Measurements from ENCODE around the gene TMEM178B. TPM values are rescaled to one million over a fixed set of nuclear protein-coding genes. Genes with fewer than 3 reads are reported as not detected.
A peak's percentile ranks its signal among the peaks of the same experiment; 100 is the strongest.
"Not testable (repeated sequence)": the region's sequence is repeated elsewhere in the genome, so short reads cannot be mapped to it uniquely, and the experiment has no call there.

Gene TMEM178B
- total and polyA plus RNA-seq, 2 of the 13 experiments (the other 11 are each of a cell fraction or from before 2014, with no cell fraction given): 0.01 to 0.02 TPM

DNA sequence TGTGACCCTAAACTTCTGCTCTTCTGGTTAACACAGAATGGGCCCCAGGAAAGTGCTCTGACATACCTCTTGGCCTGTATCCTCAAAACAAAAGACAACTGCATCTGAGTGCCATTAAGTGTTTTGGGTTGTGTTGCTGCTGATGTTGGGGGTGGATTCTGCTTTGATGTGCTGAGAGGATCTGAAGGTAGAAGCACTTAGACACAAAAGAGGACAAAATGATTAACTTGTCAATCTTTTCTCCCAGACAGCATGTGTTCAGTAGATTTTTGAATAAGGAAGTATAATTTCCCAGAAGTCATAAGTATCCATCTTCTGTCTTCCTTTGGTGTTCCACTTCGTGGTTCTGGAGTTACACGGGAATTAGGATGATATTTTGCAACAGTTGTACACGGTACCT is 16.1 kb upstream of the TMEM178B start (continued):
- TF ChIP-seq, protein P1, sequence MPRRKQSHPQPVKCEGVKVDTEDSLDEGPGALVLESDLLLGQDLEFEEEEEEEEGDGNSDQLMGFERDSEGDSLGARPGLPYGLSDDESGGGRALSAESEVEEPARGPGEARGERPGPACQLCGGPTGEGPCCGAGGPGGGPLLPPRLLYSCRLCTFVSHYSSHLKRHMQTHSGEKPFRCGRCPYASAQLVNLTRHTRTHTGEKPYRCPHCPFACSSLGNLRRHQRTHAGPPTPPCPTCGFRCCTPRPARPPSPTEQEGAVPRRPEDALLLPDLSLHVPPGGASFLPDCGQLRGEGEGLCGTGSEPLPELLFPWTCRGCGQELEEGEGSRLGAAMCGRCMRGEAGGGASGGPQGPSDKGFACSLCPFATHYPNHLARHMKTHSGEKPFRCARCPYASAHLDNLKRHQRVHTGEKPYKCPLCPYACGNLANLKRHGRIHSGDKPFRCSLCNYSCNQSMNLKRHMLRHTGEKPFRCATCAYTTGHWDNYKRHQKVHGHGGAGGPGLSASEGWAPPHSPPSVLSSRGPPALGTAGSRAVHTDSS (CRISPR knock-in tag; conservative IDR thresholded peaks at IDR 0.05): no peak
- TF ChIP-seq RFX1 (IDR thresholded peaks at IDR 0.05): no peak

DNA sequence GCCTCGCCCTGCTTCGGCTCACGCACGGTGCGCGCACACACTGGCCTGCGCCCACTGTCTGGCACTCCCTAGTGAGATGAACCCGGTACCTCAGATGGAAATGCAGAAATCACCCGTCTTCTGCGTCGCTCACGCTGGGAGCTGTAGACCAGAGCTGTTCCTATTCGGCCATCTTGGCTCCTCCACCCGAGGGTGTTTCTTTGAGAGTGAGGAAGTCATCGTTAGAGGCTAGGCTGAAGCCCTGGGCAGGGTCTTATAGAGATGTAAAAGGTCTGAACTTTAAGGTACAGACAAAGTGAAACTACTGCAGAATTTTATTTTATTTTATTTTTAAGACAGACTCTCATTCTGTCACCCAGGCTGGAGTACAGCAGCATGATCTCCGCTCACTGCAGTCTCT is 6.0 kb upstream of the TMEM178B start:
- H3K9me3 ChIP-seq (ENCODE audit: low read length); H3K4me2 ChIP-seq (ENCODE audit: low read depth, low read length); H3K27ac ChIP-seq (ENCODE audit: extremely low read length, insufficient read depth, low read length); ATAC-seq; H3K36me3 ChIP-seq (replicated peaks in 1 of 2; ENCODE audit: control insufficient read depth in 1 of 2, insufficient read depth in 2 of 2, low read length in 2 of 2); H3K79me2 ChIP-seq (ENCODE audit: insufficient read depth, low read length); H2AFZ ChIP-seq (ENCODE audit: low read length); BruUV-seq (replicated peaks); DNase-seq (ENCODE audit: low spot score); H3K4me3 ChIP-seq (replicated peaks in 1 of 3; ENCODE audit: insufficient read depth in 1 of 3, low read depth in 2 of 3, low read length in 3 of 3); CTCF ChIA-PET (ENCODE audit: low intra/inter-chr PET ratio, low total read pairs); H3K9ac ChIP-seq (ENCODE audit: insufficient read depth, low read depth, low read length); intact Hi-C loops (cut with micrococcal nuclease; ENCODE audit: unreplicated experiment); H4K20me1 ChIP-seq (ENCODE audit: insufficient read depth, low read length); FAIRE-seq; POLR2A ChIA-PET: not testable (repeated sequence)
- in situ Hi-C loops (cut with HindIII; ENCODE audit: extremely low pct_ligation_motif_present, low pct_unique_long_range_greater_than_20kb): loop anchor here (25.0 kb wide), 1 partner anchor 469 kb away; no protein-coding TSS in a partner anchor
- peaks cover 15% of the 10 kb centered on the region; the same call in 1 of the 2 replicates for H3K4me1 ChIP-seq (ENCODE audit: insufficient read depth, low read length)
- WGBS (ENCODE audit: low lambda C conversion rate): 44% methylated on average over 7 of the region's 16 CpGs
- H3K27me3 ChIP-seq (ENCODE audit: control insufficient read depth in 1 of 2, insufficient read depth in 2 of 2, low read length in 2 of 2): peaks cover 7 to 33% of the 10 kb centered on the region in 2 experiments; a peak in 4 of 5 replicates

DNA sequence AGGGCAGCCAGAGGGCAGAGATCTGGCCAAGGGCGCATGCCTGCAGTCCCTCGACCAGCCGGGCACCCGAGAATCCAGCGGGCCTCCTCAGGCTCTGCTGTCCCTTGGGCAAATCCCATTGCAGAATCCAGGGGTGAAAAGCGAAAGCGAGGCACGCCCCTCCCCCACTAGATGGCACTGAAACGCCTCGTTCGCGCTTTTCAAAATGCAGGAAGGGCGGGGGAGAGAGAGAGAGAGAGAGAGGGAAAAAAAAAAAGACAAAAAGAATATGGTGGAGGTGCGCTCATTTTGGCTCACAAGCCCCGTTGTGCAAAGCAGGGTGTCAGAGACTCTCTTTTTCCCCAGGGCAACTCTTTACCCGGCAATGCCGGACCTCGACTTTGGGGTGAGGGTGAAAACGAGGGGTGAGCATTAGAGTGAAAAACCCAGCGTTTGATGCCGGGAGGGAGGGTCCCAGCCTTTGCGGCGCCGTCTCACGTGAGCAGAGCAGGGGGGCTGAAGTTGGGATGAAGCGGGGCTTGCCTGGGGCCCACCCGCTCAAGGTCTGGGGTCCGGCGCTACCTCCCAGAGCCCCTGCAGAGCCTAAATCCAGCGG is 2.5 kb upstream of the TMEM178B start:
- H3K9ac ChIP-seq (ENCODE audit: insufficient read depth, low read depth, low read length): no peak overlapping the region
- no peak overlapping the region for H2AFZ ChIP-seq (ENCODE audit: low read length)
- no peaks in the 10 kb centered on the region for H3K79me2 ChIP-seq (ENCODE audit: insufficient read depth, low read length)
- POLR2A ChIA-PET: no interaction called here
- peak overlapping the region; percentile 47; the same call in 1 of the 2 replicates for H3K4me2 ChIP-seq (ENCODE audit: low read depth, low read length)
- peak overlapping the region in 1 of 3 experiments; percentile 16; a peak in 1 of 6 replicates for H3K4me3 ChIP-seq (replicated peaks in 1 of 3; ENCODE audit: insufficient read depth in 1 of 3, low read depth in 2 of 3, low read length in 3 of 3)
- H3K27ac ChIP-seq (ENCODE audit: extremely low read length, insufficient read depth, low read length): no peak overlapping the region
- no TSS peak for BruUV-seq (replicated peaks)
- in situ Hi-C loops (cut with HindIII; ENCODE audit: extremely low pct_ligation_motif_present, low pct_unique_long_range_greater_than_20kb) (loop anchor here (25.0 kb wide), 1 partner anchor 466 kb away; no protein-coding TSS in a partner anchor), intact Hi-C loops (cut with micrococcal nuclease; ENCODE audit: unreplicated experiment) (loop anchor here (5.0 kb wide), 1 partner anchor 461 kb away; no protein-coding TSS in a partner anchor)
- DNase-seq (ENCODE audit: low spot score) (peak; percentile 7), FAIRE-seq (no peak), ATAC-seq (no peak)
- CTCF ChIA-PET (ENCODE audit: low intra/inter-chr PET ratio, low total read pairs): no interaction called here
- no peaks in the 10 kb centered on the region for H3K36me3 ChIP-seq (replicated peaks in 1 of 2; ENCODE audit: control insufficient read depth in 1 of 2, insufficient read depth in 2 of 2, low read length in 2 of 2)
- peaks cover 15% of the 10 kb centered on the region; the same call in 1 of the 2 replicates for H3K4me1 ChIP-seq (ENCODE audit: insufficient read depth, low read length)
- no peaks in the 10 kb centered on the region for H4K20me1 ChIP-seq (ENCODE audit: insufficient read depth, low read length)
- H3K9me3 ChIP-seq (ENCODE audit: low read length): no peaks in the 10 kb centered on the region
- under 1% methylated on average over 21 of the region's 30 CpGs for WGBS (ENCODE audit: low lambda C conversion rate)
- peaks cover 9 to 61% of the 10 kb centered on the region in 2 experiments; a peak in 4 of 5 replicates for H3K27me3 ChIP-seq (ENCODE audit: control insufficient read depth in 1 of 2, insufficient read depth in 2 of 2, low read length in 2 of 2)
- TF ChIP-seq YY1 (IDR thresholded peaks at IDR 0.05; ENCODE audit: insufficient read depth, insufficient replicate concordance, low read depth, low read length) (no peak), STAG1 (CRISPR knock-in tag; IDR thresholded peaks at IDR 0.05) (peak; percentile 44), KLF12 (CRISPR knock-in tag; IDR thresholded peaks at IDR 0.05; ENCODE audit: borderline replicate concordance) (no peak), ZBTB3 (CRISPR knock-in tag; IDR thresholded peaks at IDR 0.05; ENCODE audit: borderline replicate concordance, low read depth) (no peak), PHB2 (IDR thresholded peaks at IDR 0.05; ENCODE audit: partially characterized antibody) (no peak), JUN (CRISPR knock-in tag; IDR thresholded peaks at IDR 0.05) (no peak), GATA4 (IDR thresholded peaks at IDR 0.05; ENCODE audit: borderline replicate concordance, low read depth) (no peak), BORCS8-MEF2B (CRISPR knock-in tag; IDR thresholded peaks at IDR 0.05) (no peak), ZNF614 (CRISPR knock-in tag; IDR thresholded peaks at IDR 0.05; ENCODE audit: borderline replicate concordance) (no peak)
- TF ChIP-seq, protein P2, sequence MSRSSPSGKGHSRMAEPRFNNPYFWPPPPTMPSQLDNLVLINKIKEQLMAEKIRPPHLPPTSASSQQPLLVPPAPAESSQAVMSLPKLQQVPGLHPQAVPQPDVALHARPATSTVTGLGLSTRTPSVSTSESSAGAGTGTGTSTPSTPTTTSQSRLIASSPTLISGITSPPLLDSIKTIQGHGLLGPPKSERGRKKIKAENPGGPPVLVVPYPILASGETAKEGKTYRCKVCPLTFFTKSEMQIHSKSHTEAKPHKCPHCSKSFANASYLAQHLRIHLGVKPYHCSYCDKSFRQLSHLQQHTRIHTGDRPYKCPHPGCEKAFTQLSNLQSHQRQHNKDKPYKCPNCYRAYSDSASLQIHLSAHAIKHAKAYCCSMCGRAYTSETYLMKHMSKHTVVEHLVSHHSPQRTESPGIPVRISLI (CRISPR knock-in tag; IDR thresholded peaks at IDR 0.05; ENCODE audit: borderline replicate concordance): peak; percentile 39; the same call in 1 of the 2 replicates

Data from HepG2 (cell line).